AG04449 (cell line): Measurements from ENCODE around the gene POLR2J2.
"Not testable (repeated sequence)": the region's sequence is repeated elsewhere in the genome, so short reads cannot be mapped to it uniquely, and the experiment has no call there.

Experiments used
- CTCF ChIA-PET: fragments of 350-600 bp; formaldehyde crosslinking; extraction: SDS; loops from one replicate; lab custom pipeline; 2021; ENCODE audit warnings: antibody characterized with exemption; lab: Yijun Ruan, JAX
- POLR2A ChIA-PET: fragments of 400-600, 350-600 bp; formaldehyde crosslinking; extraction: SDS; loops from one replicate; lab custom pipeline; 2020; ENCODE audit warnings: antibody characterized with exemption, inconsistent platforms; lab: Yijun Ruan, JAX
- DNase-seq: peaks from one replicate; pipeline ENCODE4 v3.0.0-alpha.2; 2010; ENCODE audit warnings: low read depth, low spot score
- H3K4me3 ChIP-seq: 2 replicates; pipeline ENCODE4 v1.5.1; 2011; ENCODE audit warnings: low read depth, mild to moderate bottlenecking, control low read depth, low read length

POLR2J2 gene

DNA sequence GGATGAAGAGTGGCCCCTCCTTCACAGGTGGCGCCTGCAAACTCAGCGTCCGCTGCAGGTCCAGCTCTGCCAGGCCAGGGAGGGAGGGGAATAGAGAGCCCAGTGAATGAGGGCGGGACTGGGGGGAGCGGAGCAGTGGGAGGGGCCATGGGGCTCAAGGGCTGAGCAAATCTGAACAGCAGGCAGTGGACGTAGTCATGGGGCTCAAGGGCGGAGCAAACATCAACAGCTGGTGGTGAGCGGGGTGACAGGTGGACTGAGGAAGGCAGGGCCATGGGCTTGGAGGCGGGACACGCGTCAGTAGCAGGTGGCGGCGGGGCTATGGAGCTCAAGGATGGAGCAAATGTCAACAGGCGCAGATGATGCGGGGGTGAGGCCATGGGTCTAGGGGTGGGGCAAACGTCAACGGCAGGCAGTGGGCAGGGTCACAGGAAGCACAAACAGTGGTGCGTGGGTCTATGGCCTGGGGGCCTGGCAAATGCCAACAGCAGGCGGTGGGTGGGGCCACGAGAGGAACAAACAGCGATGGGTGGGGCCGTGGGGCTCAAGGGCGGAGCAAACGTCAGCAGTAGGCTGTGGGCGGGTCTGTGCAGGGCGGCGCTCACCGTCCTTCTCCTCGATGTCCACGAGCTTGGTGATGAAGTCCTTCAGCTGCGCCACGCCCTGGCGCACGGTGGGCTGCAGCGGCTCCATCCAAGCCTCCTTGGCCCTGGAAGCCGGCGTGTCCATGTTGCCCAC, 17.0 kb upstream of the POLR2J2 start:
- DNase-seq, H3K4me3 ChIP-seq, POLR2A ChIA-PET, CTCF ChIA-PET: not testable (repeated sequence)

DNA sequence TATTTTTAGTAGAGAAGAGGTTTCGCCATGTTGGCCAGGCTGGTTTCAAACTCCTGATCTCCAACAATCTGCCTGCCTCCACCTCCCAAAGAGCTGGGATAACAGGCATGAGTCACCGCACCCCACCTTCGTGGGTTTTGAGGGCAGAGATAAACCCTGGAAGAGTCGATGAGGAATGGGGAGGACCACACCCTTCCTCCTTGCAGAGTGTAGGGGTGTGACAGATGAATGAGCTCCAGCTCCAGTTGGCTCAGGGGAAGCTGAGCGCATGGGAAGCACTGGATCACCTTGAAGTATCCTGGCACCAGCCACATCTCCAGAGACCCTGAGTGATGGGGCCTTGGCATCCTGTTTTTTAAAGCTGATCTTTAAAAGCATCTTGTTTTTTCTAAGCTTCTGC, 11.1 kb upstream of the POLR2J2 start:
- CTCF ChIA-PET, H3K4me3 ChIP-seq, DNase-seq, POLR2A ChIA-PET: not testable (repeated sequence)

- POLR2A ChIA-PET, H3K4me3 ChIP-seq, CTCF ChIA-PET, DNase-seq: not testable (repeated sequence)
Measured at GRCh38 chr7:102680780-102681179, 9.3 kb upstream of the POLR2J2 start.

DNA sequence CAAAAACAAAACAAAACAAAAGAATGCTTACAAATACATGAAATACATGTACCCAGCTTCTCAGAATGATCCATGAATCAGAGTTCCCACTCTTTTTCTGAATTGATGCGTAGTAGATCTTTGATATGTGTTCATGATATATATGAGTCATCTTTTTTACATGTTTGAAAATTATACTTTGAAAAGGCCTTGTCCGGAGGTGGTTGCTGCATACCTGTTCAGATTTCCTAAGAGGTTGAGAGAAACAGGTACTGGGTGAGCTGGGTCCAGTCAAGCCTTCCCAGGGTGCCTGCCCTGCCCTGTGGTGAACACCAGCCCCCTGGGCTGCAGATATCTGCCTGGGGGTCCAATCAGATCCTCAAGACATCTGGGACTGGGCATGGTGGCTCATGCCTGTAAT, 4.1 kb upstream of the POLR2J2 start:
- POLR2A ChIA-PET, CTCF ChIA-PET, DNase-seq, H3K4me3 ChIP-seq: not testable (repeated sequence)

DNA sequence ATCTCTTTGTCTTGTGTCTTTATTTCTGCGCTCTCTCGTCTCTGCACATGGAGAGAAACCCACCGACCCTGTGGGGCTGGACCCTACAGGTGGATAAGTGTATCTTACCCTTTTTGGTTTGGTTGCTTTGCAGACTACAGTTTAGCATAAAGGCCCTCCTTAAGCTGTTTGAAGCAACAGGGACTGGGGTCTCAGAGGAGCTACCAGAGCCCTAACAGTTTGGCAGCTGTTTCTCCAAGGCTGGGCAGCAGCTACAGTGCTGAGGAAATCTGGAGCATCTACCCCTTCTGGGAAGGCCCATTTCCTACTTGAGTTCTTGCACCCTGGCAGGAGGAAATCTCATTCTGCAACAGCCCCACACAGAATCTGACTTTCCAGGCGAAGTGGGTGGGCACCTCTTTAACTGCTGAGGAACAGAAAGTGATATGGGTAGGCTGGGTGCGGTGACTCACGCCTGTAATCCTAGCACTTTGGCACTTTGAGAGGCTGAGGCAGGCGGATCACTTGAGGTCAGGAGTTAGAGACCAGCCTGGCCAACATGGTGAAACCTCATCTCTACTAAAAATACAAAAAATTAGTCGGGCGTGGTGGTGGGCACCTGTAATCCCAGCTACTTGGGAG, 2.1 kb upstream of the POLR2J2 start:
- H3K4me3 ChIP-seq, POLR2A ChIA-PET, DNase-seq, CTCF ChIA-PET: not testable (repeated sequence)

- CTCF ChIA-PET, H3K4me3 ChIP-seq, DNase-seq, POLR2A ChIA-PET: not testable (repeated sequence)
Measured at GRCh38 chr7:102671956-102672307, 469 bp upstream of the POLR2J2 start.

GRCh38 chr7:102667523-102667922, 3.9 kb downstream of the POLR2J2 start:
- POLR2A ChIA-PET, H3K4me3 ChIP-seq, CTCF ChIA-PET, DNase-seq: not testable (repeated sequence)

DNA sequence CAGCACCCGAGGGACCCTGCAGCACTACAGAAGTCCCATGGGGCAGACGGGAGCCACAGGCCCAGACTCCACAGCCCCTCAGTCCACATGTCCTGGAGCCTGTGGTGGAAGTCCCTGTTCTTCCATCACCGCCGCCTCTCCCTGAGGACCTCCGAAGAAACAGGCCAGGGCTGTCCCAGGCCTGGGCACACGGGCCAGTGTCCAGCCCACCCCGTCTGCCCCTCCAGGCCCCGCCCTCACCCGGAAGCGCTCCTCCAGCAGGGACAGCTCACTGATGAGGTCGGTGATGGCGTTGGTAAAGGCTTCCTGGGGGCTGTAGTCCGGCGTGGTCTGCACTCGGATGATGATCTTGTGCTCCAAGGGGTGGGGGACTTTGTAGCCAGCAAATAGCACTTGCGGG, 4.6 kb downstream of the POLR2J2 start:
- POLR2A ChIA-PET, CTCF ChIA-PET, H3K4me3 ChIP-seq, DNase-seq: not testable (repeated sequence)

- H3K4me3 ChIP-seq, DNase-seq, CTCF ChIA-PET, POLR2A ChIA-PET: not testable (repeated sequence)
Measured at GRCh38 chr7:102664765-102665164, 6.7 kb downstream of the POLR2J2 start.

DNA sequence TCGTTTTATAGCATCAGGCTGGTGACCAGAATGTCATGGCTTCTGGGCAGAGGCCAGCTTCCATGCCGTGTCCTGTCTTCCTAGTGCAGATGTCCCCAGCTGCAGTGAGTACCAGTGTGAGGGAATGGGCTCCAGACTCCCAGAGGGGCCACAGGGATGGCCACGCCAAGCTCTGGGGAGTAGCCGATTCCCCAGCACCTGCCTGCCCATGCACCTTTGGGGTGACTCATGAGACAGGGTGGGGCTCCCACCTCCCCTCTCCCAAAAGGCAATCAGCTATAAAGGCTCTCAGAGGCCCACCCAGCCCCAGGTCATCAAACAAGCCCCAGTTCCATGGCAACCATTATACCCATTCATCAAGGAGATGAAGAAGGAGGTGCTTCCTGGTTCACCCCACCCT, 21.5 kb downstream of the POLR2J2 start, which contains the start of gene SPDYE2B:
TSS of gene SPDYE2B (plus strand) at position 396 of the 400 bp plus-strand sequence. CDS start 2,030 bp downstream, outside the sequence.
- POLR2A ChIA-PET = not testable (repeated sequence)

GRCh38 chr7:102647813-102648212, 23.6 kb downstream of the POLR2J2 start:
- CTCF ChIA-PET, DNase-seq, H3K4me3 ChIP-seq, POLR2A ChIA-PET: not testable (repeated sequence)

More for the DNA sequence above, 21.5 kb downstream of the POLR2J2 start, which contains the start of gene SPDYE2B:
- CTCF ChIA-PET, DNase-seq, H3K4me3 ChIP-seq: not testable (repeated sequence)

DNA sequence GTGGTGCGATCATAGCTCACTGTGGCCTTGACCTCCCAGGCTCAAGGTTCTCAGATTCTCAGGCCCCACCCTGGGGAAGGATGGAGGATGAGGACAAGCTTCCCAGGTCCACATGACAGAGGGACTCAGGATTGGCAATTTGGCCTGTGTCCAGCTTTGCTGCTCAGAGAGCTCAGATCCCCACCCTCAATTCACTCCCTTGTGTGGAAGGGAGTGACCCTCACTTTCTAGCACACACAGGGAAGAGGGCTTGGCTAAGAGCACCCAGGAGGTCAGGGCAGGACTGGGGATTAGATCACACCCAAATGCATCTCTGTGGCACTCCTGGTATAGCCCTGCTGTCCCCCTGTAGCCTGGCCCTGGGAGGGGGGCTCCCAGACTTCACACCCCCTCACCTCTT, 28.1 kb downstream of the POLR2J2 start:
- POLR2A ChIA-PET, H3K4me3 ChIP-seq, CTCF ChIA-PET, DNase-seq: not testable (repeated sequence)

- DNase-seq, CTCF ChIA-PET, H3K4me3 ChIP-seq: not testable (repeated sequence)
Measured at GRCh38 chr7:102642691-102643090, 28.8 kb downstream of the POLR2J2 start, which contains the start of gene UPK3BL1. Gene UPK3BL1, minus strand, starts transcription at chr7:102642791. Its CDS starts 50 bp downstream, at chr7:102642741.

DNA sequence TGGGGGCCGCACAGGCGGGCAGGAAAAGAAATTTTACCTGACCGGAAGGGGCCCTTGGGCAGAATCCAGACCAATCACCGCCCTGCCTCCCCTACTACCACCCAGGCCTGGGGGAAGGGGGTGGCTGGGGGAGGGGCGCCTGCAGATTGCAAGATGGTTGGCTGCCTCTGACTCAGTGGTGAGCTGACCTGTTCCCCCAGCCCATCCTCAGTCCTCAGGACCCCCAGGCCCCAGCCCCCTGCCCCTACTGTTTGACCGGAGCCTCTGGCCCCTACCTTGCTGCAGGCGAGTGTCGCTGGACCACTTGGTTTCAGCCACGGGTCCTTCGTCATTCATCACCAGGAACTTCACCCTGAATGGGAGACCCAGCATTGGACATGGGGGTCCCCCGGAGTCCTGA, 32.6 kb downstream of the POLR2J2 start:
- H3K4me3 ChIP-seq, DNase-seq, CTCF ChIA-PET, POLR2A ChIA-PET: not testable (repeated sequence)

More at GRCh38 chr7:102642691-102643090, 28.8 kb downstream of the POLR2J2 start, which contains the start of gene UPK3BL1:
- POLR2A ChIA-PET = not testable (repeated sequence)

DNA sequence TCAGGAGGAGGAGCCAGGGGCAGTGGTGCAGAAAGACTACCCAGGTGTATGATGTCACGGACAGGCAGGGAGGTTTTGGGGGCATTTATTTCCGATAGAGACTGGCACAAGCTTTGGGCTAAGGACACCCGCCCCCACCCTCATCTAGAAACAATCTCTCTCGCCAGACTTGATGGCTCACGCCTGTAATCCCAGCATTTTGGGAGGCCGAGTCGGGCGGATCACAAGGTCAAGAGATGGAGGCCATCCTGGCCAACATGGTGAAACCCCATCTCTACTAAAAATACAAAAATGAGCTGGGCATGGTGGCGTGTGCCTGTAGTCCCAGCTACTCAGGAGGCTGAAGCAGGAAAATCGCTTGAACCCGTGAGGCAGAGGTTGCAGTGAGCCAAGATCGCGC, 34.5 kb downstream of the POLR2J2 start:
- DNase-seq, POLR2A ChIA-PET, H3K4me3 ChIP-seq, CTCF ChIA-PET: not testable (repeated sequence)

- CTCF ChIA-PET, H3K4me3 ChIP-seq, POLR2A ChIA-PET, DNase-seq: not testable (repeated sequence)
Measured at GRCh38 chr7:102635354-102635753, 36.1 kb downstream of the POLR2J2 start.

DNA sequence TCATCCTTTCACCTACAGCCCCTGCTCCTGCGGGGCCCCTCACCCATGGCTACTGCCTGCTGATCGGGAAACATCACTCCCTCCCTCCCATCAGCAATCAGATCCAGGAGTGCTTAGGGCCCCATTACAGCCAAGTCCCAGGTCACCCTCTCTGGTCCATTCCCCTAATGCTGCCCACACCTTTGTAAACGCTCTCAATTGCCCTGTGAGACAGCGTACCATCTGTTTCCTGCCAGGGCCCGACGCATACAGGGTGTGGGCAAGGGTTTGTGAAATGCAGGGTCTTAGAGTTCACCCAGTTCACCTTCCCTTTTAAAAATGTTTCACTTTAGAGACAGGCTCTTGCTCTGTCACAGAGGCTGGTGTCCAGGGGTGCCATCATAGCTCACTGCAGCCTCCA, 37.2 kb downstream of the POLR2J2 start:
- CTCF ChIA-PET, H3K4me3 ChIP-seq, DNase-seq: not testable (repeated sequence)

More for the DNA sequence above, 37.2 kb downstream of the POLR2J2 start:
- POLR2A ChIA-PET = not testable (repeated sequence)
